Measurements from ENCODE around the gene GTF3C1.

Gene GTF3C1

GRCh38 chr16:27427538-27427937, 122.2 kb downstream of the GTF3C1 start:
- no peak for DNase-seq (ENCODE audit: low spot score)

- DNase-seq (ENCODE audit: low spot score) = no peak
Measured at GRCh38 chr16:27426423-27427408, 123.0 kb downstream of the GTF3C1 start.

- no peak for DNase-seq (ENCODE audit: low spot score)
Measured at GRCh38 chr16:27425961-27426360, 123.8 kb downstream of the GTF3C1 start.

- no peak for DNase-seq (ENCODE audit: low spot score)
Measured at GRCh38 chr16:27424772-27425498, 124.8 kb downstream of the GTF3C1 start.

GRCh38 chr16:27421961-27422740, 127.6 kb downstream of the GTF3C1 start:
- no peak for DNase-seq (ENCODE audit: low spot score)

- no peak for DNase-seq (ENCODE audit: low spot score)
Measured at GRCh38 chr16:27417047-27417671, 132.6 kb downstream of the GTF3C1 start.

GRCh38 chr16:27414788-27415431, 134.8 kb downstream of the GTF3C1 start:
- no peak for DNase-seq (ENCODE audit: low spot score)

- DNase-seq (ENCODE audit: low spot score) = no peak
Measured at GRCh38 chr16:27413956-27414355, 135.8 kb downstream of the GTF3C1 start.

GRCh38 chr16:27410761-27411160, 139.0 kb downstream of the GTF3C1 start:
- DNase-seq (ENCODE audit: low spot score) = no peak

Data from cerebellar cortex (tissue), 1 donor.